GM12878 (cell line): Measurements from ENCODE around the gene BEND4. TPM values are rescaled to one million over a fixed set of nuclear protein-coding genes. Genes with fewer than 3 reads are reported as not detected.

Source experiments
- BCL11A ChIP-seq: IDR thresholded peaks from 2 replicates; pipeline ENCODE4 v1.6.1; 2011; ENCODE audit warnings: low read depth, low read length
- CEBPZ ChIP-seq: fragments of 150-350 bp; IDR thresholded peaks from 2 replicates; pipeline ENCODE4 v1.6.1; 2016; ENCODE audit warnings: low read depth, low read length
- CREB1 ChIP-seq: IDR thresholded peaks from 2 replicates; pipeline ENCODE4 v1.6.1; 2012; ENCODE audit warnings: low read depth, mild to moderate bottlenecking, inconsistent platforms
- HDAC2 ChIP-seq: fragments of 200-600 bp; sonication (generic); IDR thresholded peaks from 2 replicates; pipeline ENCODE4 v1.6.1; 2017
- IKZF2 ChIP-seq, 2 experiments: fragments of 450-650 bp; IDR thresholded peaks; 2 replicates each; pipeline ENCODE4 v1.6.1; 2017; ENCODE audit warnings: mild to moderate bottlenecking in 2 of 2, moderate library complexity in 2 of 2
- RAD21 ChIP-seq: IDR thresholded peaks from 2 replicates; pipeline ENCODE4 v1.6.1; 2011; ENCODE audit warnings: mild to moderate bottlenecking, low read depth, low read length, moderate library complexity; ENCODE audit not compliant: insufficient read depth
- TCF3 ChIP-seq: IDR thresholded peaks from 2 replicates; pipeline ENCODE4 v1.6.1; 2012; ENCODE audit warnings: low read depth, mild to moderate bottlenecking, low read length, borderline replicate concordance; ENCODE audit not compliant: insufficient read depth
- ZBTB11 ChIP-seq: fragments of 450-650 bp; formaldehyde crosslinking; IDR thresholded peaks from 2 replicates; pipeline ENCODE4 v1.5.0; 2022; ENCODE audit warnings: mild to moderate bottlenecking, missing genetic modification characterization
- ZZZ3 ChIP-seq: IDR thresholded peaks from 2 replicates; pipeline ENCODE4 v1.6.1; 2011; ENCODE audit warnings: low read depth; ENCODE audit not compliant: control insufficient read depth, insufficient read length
- polyA plus RNA-seq, 11 experiments: library from polyadenylated mRNA; depleted of rRNA in 4 of 11; unstranded in 6 of 11; stranded (reverse) in 5 of 11; fragments of >200 nt; fragmentation: Nextera tagmentation in 4 of 11; fragmentation: Illumina TruSeq in 1 of 11; extraction: Ambion mirVana in 4 of 11; extraction: Trizol in 1 of 11; gene quantifications; 1 replicate in 1 of 11; 2 replicates in 10 of 11; pipeline versions ENCODE4 v1.2.1 to v1.2.3, GENCODE V29; 2011 to 2016; ENCODE audit warnings: inconsistent platforms in 2 of 11, missing spikeins in 2 of 11, low read depth in 1 of 11
- total RNA-seq, 4 experiments: library from RNA; depleted of rRNA in 3 of 4; stranded (reverse); fragments of >200 nt in 3 of 4; fragmentation: Illumina TruSeq in 1 of 4; extraction: Trizol in 1 of 4; gene quantifications; 2 replicates each; pipeline versions ENCODE4 v1.2.1 to v1.2.3, GENCODE V29; 2013 to 2021

Gene BEND4
- total and polyA plus RNA-seq, 10 of the 15 experiments (the other 5 are each of a cell fraction or from before 2014, with no cell fraction given) = under 0.01 to 0.15 (median 0.04) TPM; not detected in 1

GRCh38 chr4:42172921-42173320 lies 20.5 kb upstream of the BEND4 start (continued):
- TF ChIP-seq CEBPZ = no peak
- TF ChIP-seq CREB1 = no peak
- TF ChIP-seq TCF3 = no peak
- no peak for TF ChIP-seq RAD21
- TF ChIP-seq ZZZ3 = no peak
- no peak for TF ChIP-seq HDAC2
- TF ChIP-seq IKZF2 (IDR thresholded peaks at IDR 0.05) = no peak
- no peak for TF ChIP-seq BCL11A
- no peak for TF ChIP-seq ZBTB11 (CRISPR knock-in tag)
